Suprapubic skin (tissue), 3 donors: ENCODE measurements around the gene PGLYRP4.

Experiments used
- CTCF ChIP-seq, 2 donors: fragments of 200-600 bp in 1 of 2; fragments of 450-650 bp in 1 of 2; sonication (generic) in 1 of 2; IDR thresholded peaks; one replicate each; pipeline ENCODE4 v1.5.1; 2016 to 2019; ENCODE audit warnings: antibody characterized with exemption in 2 of 2, mild to moderate bottlenecking in 1 of 2, moderate library complexity in 1 of 2
- POLR2AphosphoS5 ChIP-seq, 3 donors: sonication (generic); formaldehyde crosslinking; IDR thresholded peaks; one replicate each; pipeline ENCODE4 v1.6.1; 2017; ENCODE audit warnings: antibody characterized with exemption in 3 of 3

GRCh38 chr1:153384958-153385580 lies 36.4 kb upstream of the PGLYRP4 start:
- TF ChIP-seq CTCF (IDR thresholded peaks at IDR 0.05) = no peak
- TF ChIP-seq POLR2AphosphoS5 (IDR thresholded peaks at IDR 0.05) = no peak
